ENCODE results near the gene MKS1.

GRCh38 chr17:58246104-58246740 is 27.2 kb upstream of the MKS1 start:
- TF ChIP-seq CTCF (IDR thresholded peaks at IDR 0.05) (no peak), POLR2A (IDR thresholded peaks at IDR 0.05) (no peak)

All from prostate gland (tissue), 2 donors.